GM23338 (cell line): ENCODE results near the gene SPP1. TPM values are rescaled to one million over a fixed set of nuclear protein-coding genes. Genes with fewer than 3 reads are reported as not detected.
A peak's percentile ranks its signal among the peaks of the same experiment; 100 is the strongest.
"Not testable (repeated sequence)": the region's sequence is repeated elsewhere in the genome, so short reads cannot be mapped to it uniquely, and the experiment has no call there.

Experiments
- ATAC-seq: fragments of 200-7000 bp; cut with Tn5 transposase; 3 replicates; pipeline ENCODE4 v1.9.1; 2020
- DNase-seq: peaks from one replicate; pipeline ENCODE4 v3.0.0-alpha.2; 2015; ENCODE audit warnings: low spot score
- H2AFZ ChIP-seq: fragments of 200-600 bp; sonication (generic); 2 replicates; pipeline ENCODE4 v1.8.0; 2016; ENCODE audit warnings: antibody characterized with exemption, mild to moderate bottlenecking, moderate library complexity
- H3F3A ChIP-seq: fragments of 200-600 bp; sonication (generic); replicated peaks from 2 replicates; pipeline ENCODE4 v1.8.0; 2017; ENCODE audit warnings: antibody characterized with exemption, mixed run types, low read depth
- H3K27ac ChIP-seq: fragments of 200-600 bp; sonication (generic); 2 replicates; pipeline ENCODE4 v1.6.1; 2016; ENCODE audit warnings: low read depth
- H3K27me3 ChIP-seq: fragments of 200-600 bp; sonication (generic); 2 replicates; pipeline ENCODE4 v1.8.0; 2016; ENCODE audit warnings: mild to moderate bottlenecking, mixed run types, moderate library complexity; ENCODE audit not compliant: insufficient read depth
- H3K36me3 ChIP-seq: fragments of 200-600 bp; sonication (generic); 2 replicates; pipeline ENCODE4 v1.8.0; 2016; ENCODE audit warnings: mild to moderate bottlenecking; ENCODE audit not compliant: insufficient read depth
- H3K4me1 ChIP-seq: fragments of 200-600 bp; sonication (generic); 2 replicates; pipeline ENCODE4 v1.8.0; 2016; ENCODE audit warnings: mild to moderate bottlenecking, moderate library complexity; ENCODE audit not compliant: insufficient read depth
- H3K4me2 ChIP-seq: fragments of 200-600 bp; sonication (generic); 2 replicates; pipeline ENCODE4 v1.7.1; 2017; ENCODE audit warnings: mixed run types
- H3K4me3 ChIP-seq: fragments of 200-600 bp; sonication (generic); 2 replicates; pipeline ENCODE4 v1.6.1; 2016; ENCODE audit warnings: mixed run types
- H3K79me2 ChIP-seq: fragments of 200-600 bp; sonication (generic); replicated peaks from 2 replicates; pipeline ENCODE4 v1.8.0; 2017; ENCODE audit warnings: mild to moderate bottlenecking; ENCODE audit not compliant: insufficient read depth
- H3K9me2 ChIP-seq: fragments of 200-600 bp; sonication (generic); 2 replicates; pipeline ENCODE4 v1.8.0; 2017; ENCODE audit not compliant: insufficient read depth
- H4K20me1 ChIP-seq: fragments of 200-600 bp; sonication (generic); replicated peaks from 2 replicates; pipeline ENCODE4 v1.8.0; 2017; ENCODE audit warnings: mild to moderate bottlenecking; ENCODE audit not compliant: insufficient read depth
- H3K27ac Mint-ChIP-seq: 2 replicates; pipeline ENCODE4 v1.8.0; 2020; ENCODE audit warnings: inconsistent platforms, mild to moderate bottlenecking, moderate library complexity, mixed read lengths
- H3K27me3 Mint-ChIP-seq: 3 replicates; pipeline ENCODE4 v1.8.0; 2022; ENCODE audit warnings: low read depth, mild to moderate bottlenecking, moderate library complexity, mixed read lengths, inconsistent platforms; ENCODE audit not compliant: insufficient read depth, poor library complexity
- H3K36me3 Mint-ChIP-seq: 3 replicates; pipeline ENCODE4 v1.8.0; 2021; ENCODE audit warnings: low read depth, mild to moderate bottlenecking, inconsistent platforms, moderate library complexity, mixed read lengths
- H3K4me1 Mint-ChIP-seq: 3 replicates; pipeline ENCODE4 v1.8.0; 2020; ENCODE audit warnings: mild to moderate bottlenecking, inconsistent platforms, mixed read lengths
- H3K4me3 Mint-ChIP-seq: 3 replicates; pipeline ENCODE4 v1.8.0; 2021; ENCODE audit warnings: moderate library complexity, mild to moderate bottlenecking, inconsistent platforms, mixed read lengths
- H3K9me3 Mint-ChIP-seq: 3 replicates; pipeline ENCODE4 v1.8.0; 2020; ENCODE audit warnings: moderate library complexity, mild to moderate bottlenecking, inconsistent platforms, mixed read lengths
- EZH2 ChIP-seq: fragments of 200-600 bp; sonication (generic); IDR thresholded peaks from one replicate; pipeline ENCODE4 v1.8.0; 2017; ENCODE audit warnings: antibody characterized with exemption, mild to moderate bottlenecking, low read depth; ENCODE audit not compliant: unreplicated experiment
- POLR2AphosphoS5 ChIP-seq: IDR thresholded peaks from 2 replicates; pipeline ENCODE4 v1.6.1; 2016; ENCODE audit warnings: antibody characterized with exemption, low read depth
- STAT1 ChIP-seq: IDR thresholded peaks from one replicate; pipeline ENCODE4 v1.6.1; 2016; ENCODE audit warnings: antibody characterized with exemption; ENCODE audit not compliant: unreplicated experiment
- ZNF114 ChIP-seq: fragments of 250-450 bp; sonication (Bioruptor Pico); IDR thresholded peaks from 2 replicates; pipeline ENCODE4 v1.5.0; 2020; ENCODE audit warnings: mild to moderate bottlenecking, moderate library complexity
- ZNF331 ChIP-seq: fragments of 250-450 bp; sonication (Bioruptor Pico); IDR thresholded peaks from 2 replicates; pipeline ENCODE4 v1.5.0; 2020; ENCODE audit warnings: low read depth, mild to moderate bottlenecking, moderate library complexity
- polyA plus RNA-seq: library from polyadenylated mRNA; unstranded; fragments of >200 nt; fragmentation: Nextera tagmentation; extraction: Ambion mirVana; gene quantifications from 2 replicates; pipeline ENCODE4 v1.2.1, GENCODE V29; 2016
- total RNA-seq: library from RNA; depleted of rRNA; stranded (reverse); fragments of >200 nt; shearing (Covaris generic); gene quantifications from 2 replicates; pipeline ENCODE4 v1.2.3, GENCODE V29; 2014
- TF ChIP-seq, protein P1 (sequence below), 2 experiments: fragments of 200-600 bp in 1 of 2; sonication (generic) in 1 of 2; conservative IDR thresholded peaks; 2 replicates each; pipeline versions ENCODE4 v1.5.1 to v1.6.1; 2016 to 2017; ENCODE audit warnings: antibody characterized with exemption in 2 of 2, low read depth in 2 of 2, mild to moderate bottlenecking in 2 of 2, moderate library complexity in 1 of 2

The SPP1 gene
- total and polyA plus RNA-seq, 2 experiments from 2014 or later: 41.3 to 51.3 TPM

DNA sequence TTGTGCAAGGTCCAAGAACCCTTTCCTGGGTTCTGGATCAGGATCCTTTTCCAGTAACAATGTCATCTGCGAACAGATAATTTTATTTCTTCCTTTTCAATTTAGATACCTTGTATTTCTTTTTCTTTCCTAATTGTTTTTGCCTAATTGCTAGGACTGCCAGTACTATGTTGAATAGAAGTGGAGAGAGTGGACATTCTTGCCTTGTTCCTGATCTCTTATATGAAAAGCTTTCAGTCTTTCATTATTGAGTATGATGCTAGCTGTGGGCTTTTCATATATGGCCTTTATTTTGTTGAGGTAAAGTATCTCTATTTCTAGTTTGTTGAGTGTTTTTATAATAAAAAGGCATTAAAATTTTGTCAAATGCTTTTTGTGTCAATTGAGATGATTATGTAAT, 42.2 kb upstream of the SPP1 start:
- no peak overlapping the region for H3K4me2 ChIP-seq
- peak; percentile 37 for DNase-seq
- H3F3A ChIP-seq: peaks cover 4% of the 10 kb centered on the region; the same call in 1 of the 2 replicates
- H3K4me1 Mint-ChIP-seq: peaks cover 29% of the 10 kb centered on the region
- H3K4me1 ChIP-seq: peaks cover 5% of the 10 kb centered on the region
- ATAC-seq: peak; percentile 18
- peaks cover 42% of the 10 kb centered on the region for H3K36me3 Mint-ChIP-seq
- H3K27ac Mint-ChIP-seq: peak overlapping the region; percentile 85
- H3K36me3 ChIP-seq: peaks cover 6% of the 10 kb centered on the region; the same call in 1 of the 2 replicates
- no peaks in the 10 kb centered on the region for H4K20me1 ChIP-seq
- no peak overlapping the region for H2AFZ ChIP-seq
- H3K9me3 Mint-ChIP-seq: no peaks in the 10 kb centered on the region; the same call in 2 of the 3 replicates
- no peaks in the 10 kb centered on the region for H3K9me2 ChIP-seq
- H3K27ac ChIP-seq: peak overlapping the region; percentile 96
- no peaks in the 10 kb centered on the region for H3K27me3 ChIP-seq
- no peaks in the 10 kb centered on the region for H3K79me2 ChIP-seq
- peak overlapping the region; percentile 14; the same call in 2 of the 3 replicates for H3K4me3 Mint-ChIP-seq
- peaks cover 26% of the 10 kb centered on the region for H3K27me3 Mint-ChIP-seq
- TF ChIP-seq POLR2AphosphoS5: peak; percentile 75
- no peak for TF ChIP-seq ZNF114 (CRISPR knock-in tag)
- TF ChIP-seq EZH2: no peak
- TF ChIP-seq, protein P1, sequence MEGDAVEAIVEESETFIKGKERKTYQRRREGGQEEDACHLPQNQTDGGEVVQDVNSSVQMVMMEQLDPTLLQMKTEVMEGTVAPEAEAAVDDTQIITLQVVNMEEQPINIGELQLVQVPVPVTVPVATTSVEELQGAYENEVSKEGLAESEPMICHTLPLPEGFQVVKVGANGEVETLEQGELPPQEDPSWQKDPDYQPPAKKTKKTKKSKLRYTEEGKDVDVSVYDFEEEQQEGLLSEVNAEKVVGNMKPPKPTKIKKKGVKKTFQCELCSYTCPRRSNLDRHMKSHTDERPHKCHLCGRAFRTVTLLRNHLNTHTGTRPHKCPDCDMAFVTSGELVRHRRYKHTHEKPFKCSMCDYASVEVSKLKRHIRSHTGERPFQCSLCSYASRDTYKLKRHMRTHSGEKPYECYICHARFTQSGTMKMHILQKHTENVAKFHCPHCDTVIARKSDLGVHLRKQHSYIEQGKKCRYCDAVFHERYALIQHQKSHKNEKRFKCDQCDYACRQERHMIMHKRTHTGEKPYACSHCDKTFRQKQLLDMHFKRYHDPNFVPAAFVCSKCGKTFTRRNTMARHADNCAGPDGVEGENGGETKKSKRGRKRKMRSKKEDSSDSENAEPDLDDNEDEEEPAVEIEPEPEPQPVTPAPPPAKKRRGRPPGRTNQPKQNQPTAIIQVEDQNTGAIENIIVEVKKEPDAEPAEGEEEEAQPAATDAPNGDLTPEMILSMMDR (conservative IDR thresholded peaks at IDR 0.05; ENCODE audit: low read depth in 2 of 2): no peak
- H3K4me3 ChIP-seq: no peak overlapping the region

DNA sequence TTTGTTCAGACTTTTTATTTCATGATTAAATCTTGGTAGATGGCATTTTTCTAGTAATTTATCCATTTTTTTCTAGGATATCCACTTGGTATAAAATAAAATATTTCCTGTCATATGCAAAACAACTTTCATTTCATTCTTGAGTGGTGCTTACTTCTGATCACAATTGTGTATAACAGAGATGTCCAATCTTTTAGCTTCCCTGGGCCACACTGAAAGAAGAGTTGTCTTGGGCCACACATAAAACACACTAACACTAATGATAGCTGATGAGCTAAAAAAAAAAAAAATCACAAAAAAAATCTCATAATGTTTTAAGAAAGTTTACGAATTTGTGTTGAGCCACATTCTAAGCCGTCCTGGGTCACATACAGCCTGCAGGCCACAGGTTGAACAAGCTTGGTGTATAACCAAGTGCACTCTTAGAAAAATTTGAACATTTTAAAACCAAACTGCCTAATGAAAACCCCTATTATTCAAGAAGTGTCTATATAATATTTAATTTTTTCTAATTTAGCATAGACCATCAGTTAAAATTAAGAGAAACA, 41.3 kb upstream of the SPP1 start:
- DNase-seq: no peak
- ATAC-seq: peak; percentile 13
- Mint-ChIP-seq H3K36me3 (peaks cover 42% of the 10 kb centered on the region), H3K27ac (peak overlapping the region; percentile 79), H3K9me3 (no peaks in the 10 kb centered on the region; the same call in 2 of the 3 replicates), H3K27me3 (peaks cover 27% of the 10 kb centered on the region), H3K4me1 (peaks cover 29% of the 10 kb centered on the region), H3K4me3 (peak overlapping the region; percentile 33)
- Histone ChIP-seq H3K4me3 (no peak overlapping the region), H2AFZ (no peak overlapping the region), H3F3A (peaks cover 4% of the 10 kb centered on the region; the same call in 1 of the 2 replicates), H3K79me2 (no peaks in the 10 kb centered on the region), H3K4me2 (no peak overlapping the region), H3K27me3 (no peaks in the 10 kb centered on the region), H3K27ac (peak overlapping the region; percentile 96), H3K4me1 (peaks cover 5% of the 10 kb centered on the region), H3K9me2 (no peaks in the 10 kb centered on the region), H3K36me3 (peaks cover 6% of the 10 kb centered on the region; the same call in 1 of the 2 replicates), H4K20me1 (no peaks in the 10 kb centered on the region)
- TF ChIP-seq ZNF114 (CRISPR knock-in tag): no peak
- TF ChIP-seq POLR2AphosphoS5: peak; percentile 27; the same call in 1 of the 2 replicates

DNA sequence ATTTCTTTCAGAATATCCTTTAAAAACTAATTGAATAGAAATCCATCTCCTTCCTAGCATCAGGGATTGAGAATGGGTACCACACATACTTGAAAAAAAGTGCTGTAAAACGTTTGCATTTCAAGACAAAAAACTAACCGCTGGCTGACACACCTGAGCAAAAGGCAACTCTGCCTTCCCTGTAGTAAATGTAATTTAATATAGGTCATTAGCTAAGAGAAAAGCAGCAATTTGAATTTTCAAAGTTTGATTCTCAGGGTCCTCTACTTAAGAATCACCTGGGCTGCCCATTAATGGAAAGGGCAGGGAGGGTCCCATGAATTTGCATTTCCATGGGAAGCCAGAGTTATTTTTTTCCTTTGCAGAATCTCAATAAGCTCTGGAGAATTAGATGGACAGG, 40.5 kb upstream of the SPP1 start:
- Histone ChIP-seq H3K79me2 (no peaks in the 10 kb centered on the region), H2AFZ (no peak overlapping the region), H3K9me2 (no peaks in the 10 kb centered on the region), H3K27ac (peak overlapping the region; percentile 96), H3K4me2 (peak overlapping the region; percentile 52), H3K27me3 (no peaks in the 10 kb centered on the region), H3K36me3 (peaks cover 6% of the 10 kb centered on the region; the same call in 1 of the 2 replicates), H3K4me3 (peak overlapping the region; percentile 43; the same call in 1 of the 2 replicates), H3K4me1 (peaks cover 5% of the 10 kb centered on the region), H4K20me1 (no peaks in the 10 kb centered on the region), H3F3A (peaks cover 4% of the 10 kb centered on the region; the same call in 1 of the 2 replicates)
- peak overlapping the region; percentile 93 for H3K27ac Mint-ChIP-seq
- DNase-seq (peak; percentile 51), ATAC-seq (peak; percentile 11; the same call in 2 of the 3 replicates)
- TF ChIP-seq POLR2AphosphoS5 (peak; percentile 77), STAT1 (no peak), ZNF331 (CRISPR knock-in tag) (peak; percentile 13; the same call in 1 of the 2 replicates)
- TF ChIP-seq, protein P1 (conservative IDR thresholded peaks at IDR 0.05; ENCODE audit: low read depth in 2 of 2): no peak
- H3K27me3 Mint-ChIP-seq: peaks cover 25% of the 10 kb centered on the region
- peak overlapping the region; percentile 77 for H3K4me3 Mint-ChIP-seq
- H3K4me1 Mint-ChIP-seq: peaks cover 29% of the 10 kb centered on the region
- H3K9me3 Mint-ChIP-seq: no peaks in the 10 kb centered on the region; the same call in 2 of the 3 replicates
- peaks cover 38% of the 10 kb centered on the region for H3K36me3 Mint-ChIP-seq

DNA sequence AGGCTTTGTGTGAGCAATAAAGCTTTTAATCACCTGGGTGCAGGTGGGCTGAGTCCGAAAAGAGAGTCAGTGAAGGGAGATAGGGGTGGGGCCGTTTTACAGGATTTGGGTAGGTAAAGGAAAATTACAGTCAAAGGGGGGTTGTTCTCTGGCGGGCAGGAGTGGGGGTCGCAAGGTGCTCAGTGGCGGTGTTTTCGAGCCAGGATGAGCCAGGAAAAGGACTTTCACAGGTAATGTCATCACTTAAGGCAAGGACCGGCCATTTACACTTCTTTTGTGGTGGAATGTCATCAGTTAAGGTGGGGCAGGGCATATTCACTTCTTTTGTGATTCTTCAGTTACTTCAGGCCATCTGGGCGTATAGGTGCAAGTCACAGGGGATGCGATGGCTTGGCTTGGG, 39.6 kb upstream of the SPP1 start:
- peak overlapping the region; percentile 52 for H3K4me2 ChIP-seq
- not testable (repeated sequence) for DNase-seq
- peaks cover 26% of the 10 kb centered on the region for H3K27me3 Mint-ChIP-seq

More for the DNA sequence above, 39.6 kb upstream of the SPP1 start:
- Mint-ChIP-seq H3K36me3 (peaks cover 33% of the 10 kb centered on the region), H3K27ac (peak overlapping the region; percentile 90), H3K4me1 (peaks cover 29% of the 10 kb centered on the region), H3K4me3 (peak overlapping the region; percentile 77)
- H3F3A ChIP-seq, H3K36me3 ChIP-seq, H2AFZ ChIP-seq, H4K20me1 ChIP-seq, H3K79me2 ChIP-seq, H3K9me3 Mint-ChIP-seq, H3K4me1 ChIP-seq, H3K9me2 ChIP-seq, ATAC-seq, H3K27me3 ChIP-seq: not testable (repeated sequence)
- peak overlapping the region; percentile 43 for H3K4me3 ChIP-seq
- H3K27ac ChIP-seq: peak overlapping the region; percentile 96
